Thyroid gland (tissue), 4 donors: ENCODE data around the gene SNAP47. TPM values are rescaled to one million over a fixed set of nuclear protein-coding genes. Genes with fewer than 3 reads are reported as not detected.
A peak's percentile ranks its signal among the peaks of the same experiment; 100 is the strongest.

Source experiments
- DNase-seq, 2 donors: peaks; one replicate each; pipeline ENCODE4 v3.0.0-alpha.2; 2019
- H3K27ac ChIP-seq, 3 donors: fragments of 200-600 bp; sonication (generic); 1 replicate in 2 of 3; 2 replicates in 1 of 3; pipeline ENCODE4 v1.5.1; 2016 to 2019; ENCODE audit warnings: mild to moderate bottlenecking in 1 of 3, moderate library complexity in 1 of 3
- H3K27me3 ChIP-seq: fragments of 200-600 bp; sonication (generic); one replicate; pipeline ENCODE4 v1.5.1; 2019
- H3K36me3 ChIP-seq, 2 donors: fragments of 200-600 bp; sonication (generic); one replicate each; pipeline ENCODE4 v1.5.1; 2016 to 2019
- H3K4me1 ChIP-seq, 2 donors: fragments of 200-600 bp; sonication (generic); one replicate each; pipeline ENCODE4 v1.5.1; 2017 to 2019
- H3K4me3 ChIP-seq, 3 donors: fragments of 200-600 bp; sonication (generic); replicated peaks in 1 of 3; 1 replicate in 2 of 3; 2 replicates in 1 of 3; pipeline ENCODE4 v1.5.1; 2016; ENCODE audit warnings: mild to moderate bottlenecking in 1 of 3
- H3K9me3 ChIP-seq: fragments of 200-600 bp; sonication (generic); one replicate; pipeline ENCODE4 v1.5.1; 2017
- POLR2A ChIP-seq, 2 donors: fragments of 450-650 bp; IDR thresholded peaks; one replicate each; pipeline ENCODE4 v1.6.1; 2017; ENCODE audit warnings: antibody characterized with exemption in 2 of 2, mild to moderate bottlenecking in 2 of 2, moderate library complexity in 1 of 2
- WGBS, 2 donors: methylation state at CpG; one replicate each; pipeline ENCODE4 v1.1.5; 2017; 5-methylcytosine and 5-hydroxymethylcytosine counted together
- intact Hi-C: fragments of 100-400 bp; cut with DNase I; formaldehyde crosslinking; loops from one replicate; pipeline ENCODE4 v1.15.1; 2023
- total RNA-seq, 4 donors: library from RNA; depleted of rRNA; stranded (reverse); fragments of >200 nt; gene quantifications; one replicate each; pipeline ENCODE4 v1.2.3, GENCODE V29; 2016
- TF ChIP-seq, protein P1 (sequence below), 6 experiments: fragments of 200-600 bp in 3 of 6; fragments of 450-650 bp in 3 of 6; sonication (generic) in 3 of 6; IDR thresholded peaks; one replicate each; pipeline ENCODE4 v1.5.1; 2016 to 2019; ENCODE audit warnings: antibody characterized with exemption in 6 of 6, mild to moderate bottlenecking in 2 of 6, inconsistent platforms in 1 of 6, moderate library complexity in 1 of 6

The SNAP47 gene
- total RNA-seq, 4 donors from 2014 or later = 50.4 to 72.6 (median 65.0) TPM

DNA sequence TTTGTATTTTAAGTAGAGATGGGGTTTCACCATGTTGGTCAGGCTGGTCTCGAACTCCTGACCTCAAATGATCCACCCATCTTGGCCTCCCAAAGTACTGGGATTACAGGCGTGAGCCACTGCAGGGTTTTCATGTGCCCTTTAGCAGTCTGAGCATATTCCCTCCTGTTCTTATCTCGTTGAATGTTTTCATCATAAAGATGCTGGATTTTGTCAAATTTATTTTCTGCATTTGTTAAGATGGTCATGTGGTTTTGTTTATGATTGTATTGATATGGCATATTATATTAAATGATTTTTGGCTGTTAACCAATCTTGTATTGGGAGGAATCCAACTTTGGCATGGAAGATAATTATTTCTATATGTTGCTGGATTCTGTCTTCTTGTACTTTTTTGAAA, 8.9 kb upstream of the SNAP47 start:
- Histone ChIP-seq H3K36me3 (no peaks in the 10 kb centered on the region), H3K4me3 (no peak overlapping the region), H3K9me3 (no peaks in the 10 kb centered on the region), H3K4me1 (peaks cover 22 to 30% of the 10 kb centered on the region in 2 donors), H3K27me3 (no peaks in the 10 kb centered on the region), H3K27ac (no peak overlapping the region)
- TF ChIP-seq, protein P1, sequence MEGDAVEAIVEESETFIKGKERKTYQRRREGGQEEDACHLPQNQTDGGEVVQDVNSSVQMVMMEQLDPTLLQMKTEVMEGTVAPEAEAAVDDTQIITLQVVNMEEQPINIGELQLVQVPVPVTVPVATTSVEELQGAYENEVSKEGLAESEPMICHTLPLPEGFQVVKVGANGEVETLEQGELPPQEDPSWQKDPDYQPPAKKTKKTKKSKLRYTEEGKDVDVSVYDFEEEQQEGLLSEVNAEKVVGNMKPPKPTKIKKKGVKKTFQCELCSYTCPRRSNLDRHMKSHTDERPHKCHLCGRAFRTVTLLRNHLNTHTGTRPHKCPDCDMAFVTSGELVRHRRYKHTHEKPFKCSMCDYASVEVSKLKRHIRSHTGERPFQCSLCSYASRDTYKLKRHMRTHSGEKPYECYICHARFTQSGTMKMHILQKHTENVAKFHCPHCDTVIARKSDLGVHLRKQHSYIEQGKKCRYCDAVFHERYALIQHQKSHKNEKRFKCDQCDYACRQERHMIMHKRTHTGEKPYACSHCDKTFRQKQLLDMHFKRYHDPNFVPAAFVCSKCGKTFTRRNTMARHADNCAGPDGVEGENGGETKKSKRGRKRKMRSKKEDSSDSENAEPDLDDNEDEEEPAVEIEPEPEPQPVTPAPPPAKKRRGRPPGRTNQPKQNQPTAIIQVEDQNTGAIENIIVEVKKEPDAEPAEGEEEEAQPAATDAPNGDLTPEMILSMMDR (IDR thresholded peaks at IDR 0.05) = no peak
- WGBS, 2 donors = 82 to 92% methylated on average over 3 of the region's 3 CpGs
- DNase-seq = no peak
- intact Hi-C loops = no loop called here

DNA sequence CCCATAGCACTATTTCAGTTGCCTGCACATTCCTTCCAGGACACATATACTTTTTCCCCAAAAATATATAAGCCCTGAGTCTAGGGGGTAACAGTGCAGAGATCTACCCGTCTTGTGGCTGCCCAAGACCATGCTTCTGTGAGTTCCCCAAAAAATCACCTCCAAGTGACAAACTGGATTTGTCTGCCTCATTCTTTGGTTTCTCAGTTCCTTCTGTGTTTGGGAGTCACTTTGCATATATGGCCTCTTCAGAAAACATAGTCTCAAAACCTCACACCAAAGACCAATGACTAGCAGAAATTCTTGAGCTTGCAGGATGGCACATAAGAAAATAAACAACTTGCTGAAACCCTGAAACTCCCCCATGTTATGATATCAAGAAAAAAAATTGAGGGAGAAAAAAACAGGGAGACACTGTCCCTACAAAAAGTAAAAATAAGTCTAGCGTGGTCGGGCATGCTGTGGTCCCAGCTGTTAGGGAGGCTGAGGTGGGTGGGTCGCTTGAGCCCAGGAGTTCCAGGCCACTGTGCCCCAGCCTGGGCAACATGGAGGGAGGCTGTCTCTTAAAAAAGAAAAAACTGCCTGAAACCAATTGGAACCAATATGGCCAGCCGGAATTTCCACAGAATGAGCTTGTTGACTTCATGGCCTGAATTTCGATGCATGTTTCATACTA, 8.2 kb upstream of the SNAP47 start:
- DNase-seq = no peak
- intact Hi-C loops = no loop called here
- no peak overlapping the region for H3K4me3 ChIP-seq
- peaks cover 3% of the 10 kb centered on the region in 2 donors for H3K36me3 ChIP-seq
- H3K4me1 ChIP-seq = peaks cover 22 to 30% of the 10 kb centered on the region in 2 donors
- no peak overlapping the region for H3K27ac ChIP-seq
- no peaks in the 10 kb centered on the region for H3K27me3 ChIP-seq
- H3K9me3 ChIP-seq = no peaks in the 10 kb centered on the region
- TF ChIP-seq, protein P1 (IDR thresholded peaks at IDR 0.05) = no peak
- no peak for TF ChIP-seq POLR2A (IDR thresholded peaks at IDR 0.05)
- 86 to 94% methylated on average over 6 of the region's 6 CpGs for WGBS, 2 donors

DNA sequence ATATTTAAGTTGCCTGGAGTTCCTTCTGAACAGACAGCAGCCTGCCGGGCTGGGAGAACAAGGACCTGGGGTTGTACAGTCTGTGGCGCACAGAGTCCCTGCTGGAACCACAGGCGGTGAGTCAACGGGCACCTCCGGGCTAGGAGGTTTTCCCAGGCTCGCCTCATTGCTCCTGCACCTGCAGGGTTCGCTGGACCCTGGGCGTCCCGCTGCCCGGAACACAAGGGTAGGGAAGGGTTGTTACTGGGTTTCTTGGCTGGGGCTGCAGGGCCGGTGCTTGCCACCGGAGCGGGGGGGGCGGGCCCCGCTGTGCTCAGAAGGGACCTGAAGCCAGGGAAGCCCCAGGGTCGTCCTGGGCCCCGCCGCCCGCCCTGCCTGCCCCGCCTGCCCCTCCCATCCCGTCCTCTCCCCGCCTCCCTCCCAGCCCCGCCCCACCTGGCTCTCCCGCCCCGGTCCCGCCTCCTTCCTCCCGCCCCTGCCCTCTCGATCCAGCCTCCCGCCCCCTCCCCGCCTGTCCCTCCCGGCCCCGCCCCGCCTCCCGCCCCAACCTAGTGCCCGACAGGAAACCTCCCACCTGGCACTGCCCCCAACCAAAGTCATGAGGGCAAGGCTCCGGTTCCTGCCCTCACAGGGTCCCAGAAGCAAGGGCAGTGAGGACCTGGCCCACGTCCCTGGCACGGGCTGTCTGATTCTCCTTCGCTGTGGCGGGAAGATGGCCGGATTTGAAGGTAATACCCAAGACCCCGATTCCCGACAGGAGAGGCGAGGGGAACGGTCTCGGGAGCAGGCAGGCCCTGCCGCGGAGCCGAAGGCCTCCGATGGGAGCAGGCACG, 7.0 kb upstream of the SNAP47 start:
- Histone ChIP-seq H3K4me3 (peak overlapping the region; percentile 20 to 72 (median 35)), H3K4me1 (peaks cover 22 to 30% of the 10 kb centered on the region in 2 donors), H3K9me3 (no peaks in the 10 kb centered on the region), H3K36me3 (peaks cover 6 to 7% of the 10 kb centered on the region in 2 donors), H3K27me3 (no peaks in the 10 kb centered on the region), H3K27ac (peak overlapping the region in 2 of 3 donors; percentile 70 to 72)
- TF ChIP-seq, protein P1 (IDR thresholded peaks at IDR 0.05) = no peak
- TF ChIP-seq POLR2A (IDR thresholded peaks at IDR 0.05) = peak in 1 of 2 donors; percentile 40
- peak; percentile 90 to 91 for DNase-seq
- intact Hi-C loops = no loop called here
- WGBS, 2 donors = 0 to 2% methylated on average over 7 to 22 of the region's 51 CpGs

- no peaks in the 10 kb centered on the region for H3K9me3 ChIP-seq
- intact Hi-C loops = no loop called here
- peak overlapping the region; percentile 20 to 72 (median 35) for H3K4me3 ChIP-seq
- 0% methylated on average over 9 of the region's 11 CpGs; no CpG with 5 or more reads in 1 of the 2 donors for WGBS, 2 donors
- H3K27me3 ChIP-seq = no peaks in the 10 kb centered on the region
- peak overlapping the region in 2 of 3 donors; percentile 70 to 72 for H3K27ac ChIP-seq
- no peak for DNase-seq
- peaks cover 24 to 33% of the 10 kb centered on the region in 2 donors for H3K4me1 ChIP-seq
- TF ChIP-seq, protein P1 (IDR thresholded peaks at IDR 0.05) = no peak
- TF ChIP-seq POLR2A (IDR thresholded peaks at IDR 0.05) = no peak
- peaks cover 6 to 7% of the 10 kb centered on the region in 2 donors for H3K36me3 ChIP-seq
Measured at GRCh38 chr1:227728892-227729143, 6.4 kb upstream of the SNAP47 start.
